GM12892 (cell line): ENCODE data around the gene PPFIBP2.

ENCODE experiments used
- POLR2A ChIP-seq: IDR thresholded peaks from 2 replicates; pipeline ENCODE4 v1.6.1; 2011; ENCODE audit warnings: low read depth, low read length, control low read depth
- POLR2AphosphoS5 ChIP-seq: IDR thresholded peaks from 2 replicates; pipeline ENCODE4 v1.6.1; 2011; ENCODE audit warnings: low read depth, low read length, control low read depth
- TAF1 ChIP-seq: IDR thresholded peaks from 2 replicates; pipeline ENCODE4 v1.6.1; 2011; ENCODE audit warnings: low read depth, mild to moderate bottlenecking, control low read depth, low read length, borderline replicate concordance

GRCh38 chr11:7639643-7640025 lies 125.8 kb downstream of the PPFIBP2 start:
- TF ChIP-seq POLR2A (no peak), POLR2AphosphoS5 (no peak), TAF1 (no peak)
